Panc1 (cell line): ENCODE results near the gene MBOAT1. TPM values are rescaled to one million over a fixed set of nuclear protein-coding genes. Genes with fewer than 3 reads are reported as not detected.

Experiments used
- ATAC-seq: fragments of 200-7000 bp; cut with Tn5 transposase; 2 replicates; pipeline ENCODE4 v1.9.1; 2020; ENCODE audit warnings: mild to moderate bottlenecking, moderate library complexity
- BruUV-seq: library from RNA; stranded (reverse); fragments of 400-500 nt; replicated peaks from 2 replicates; lab custom pipeline; 2021; lab: Mats Ljungman, UMichigan
- CTCF ChIA-PET: fragments of 300-600 bp; sonication (Branson Sonifier 250); formaldehyde crosslinking; loops from one replicate; lab custom pipeline; 2022; ENCODE audit warnings: antibody characterized with exemption; lab: Charles Lee
- POLR2A ChIA-PET: fragments of 300-600 bp; sonication (Branson Sonifier 250); formaldehyde crosslinking; loops from one replicate; lab custom pipeline; 2022; ENCODE audit warnings: antibody characterized with exemption; lab: Charles Lee
- DNase-seq: peaks from one replicate; pipeline ENCODE4 v3.0.0-alpha.2; 2010; ENCODE audit warnings: low read depth, low spot score
- H3K27ac ChIP-seq: 2 replicates; pipeline ENCODE4 v1.5.1; 2011; ENCODE audit warnings: mild to moderate bottlenecking, low read length, inconsistent platforms
- H3K27me3 ChIP-seq: fragments of 200-500 bp; sonication (Bioruptor generic); 2 replicates; pipeline ENCODE4 v1.6.0; 2014; ENCODE audit warnings: low read length, inconsistent platforms; ENCODE audit not compliant: control insufficient read depth, insufficient read depth
- H3K36me3 ChIP-seq: fragments of 200-500 bp; sonication (Bioruptor generic); 2 replicates; pipeline ENCODE4 v1.5.1; 2014; ENCODE audit warnings: inconsistent platforms, mild to moderate bottlenecking, low read length, moderate library complexity; ENCODE audit not compliant: control insufficient read depth, insufficient read depth
- H3K4me1 ChIP-seq: 2 replicates; pipeline ENCODE4 v1.5.1; 2011; ENCODE audit warnings: inconsistent platforms, mild to moderate bottlenecking, low read length, moderate library complexity; ENCODE audit not compliant: control insufficient read depth, insufficient read depth
- H3K4me3 ChIP-seq, 2 experiments: 2 replicates each; pipeline ENCODE4 v1.5.1; 2011 to 2012; ENCODE audit warnings: low read depth in 2 of 2, low read length in 2 of 2, mild to moderate bottlenecking in 2 of 2, inconsistent platforms in 1 of 2, moderate library complexity in 1 of 2
- H3K9me3 ChIP-seq: fragments of 200-500 bp; sonication (Bioruptor generic); 2 replicates; pipeline ENCODE4 v1.5.1; 2014; ENCODE audit warnings: low read depth, mild to moderate bottlenecking, inconsistent platforms, low read length, moderate library complexity; ENCODE audit not compliant: control insufficient read depth, insufficient read depth
- CTCF ChIP-seq: fragments of 450-650 bp; IDR thresholded peaks from 2 replicates; pipeline ENCODE4 v1.5.1; 2017; ENCODE audit warnings: mild to moderate bottlenecking
- POLR2AphosphoS5 ChIP-seq: IDR thresholded peaks from 2 replicates; pipeline ENCODE4 v1.6.1; 2012; ENCODE audit warnings: mild to moderate bottlenecking, low read depth, low read length, moderate library complexity
- REST ChIP-seq, 2 experiments: IDR thresholded peaks; 2 replicates each; pipeline ENCODE4 v1.6.1; 2011 to 2012; ENCODE audit warnings: low read depth in 2 of 2, control low read depth in 1 of 2, low read length in 1 of 2, mild to moderate bottlenecking in 1 of 2, moderate library complexity in 1 of 2; ENCODE audit not compliant: insufficient read depth in 1 of 2
- SIN3A ChIP-seq: IDR thresholded peaks from 2 replicates; pipeline ENCODE4 v1.6.1; 2012; ENCODE audit warnings: low read depth, mild to moderate bottlenecking, low read length, moderate library complexity, borderline replicate concordance; ENCODE audit not compliant: insufficient read depth
- TCF7L2 ChIP-seq: IDR thresholded peaks from 2 replicates; pipeline ENCODE4 v1.6.1; 2011; ENCODE audit warnings: mild to moderate bottlenecking, low read depth, low read length, inconsistent platforms
- in situ Hi-C: cut with HindIII; loops from 2 replicates; pipeline ENCODE4 v1.10.0; 2016; ENCODE audit warnings: low sequenced_read_pairs, low pct_unique_long_range_greater_than_20kb
- intact Hi-C: fragments of 100-400 bp; cut with micrococcal nuclease; formaldehyde crosslinking; loops from one replicate; pipeline ENCODE4 v1.10.0; 2022; ENCODE audit not compliant: unreplicated experiment
- total RNA-seq: library from RNA; stranded (reverse); gene quantifications from one replicate; pipeline ENCODE4 v1.2.1, GENCODE V29; 2021; ENCODE audit not compliant: unreplicated experiment

MBOAT1 gene
- total RNA-seq, 1 experiment from 2014 or later = 15.1 TPM

- H3K4me1 ChIP-seq = no peaks in the 10 kb centered on the region
- H3K9me3 ChIP-seq = no peaks in the 10 kb centered on the region
- ChIA-PET POLR2A (no interaction called here), CTCF (interaction anchor here (0.7 kb wide), 1 partner anchor 121 kb away, joined by 3 read pairs; no protein-coding TSS in a partner anchor)
- H3K36me3 ChIP-seq = no peaks in the 10 kb centered on the region
- in situ Hi-C loops (no loop called here), intact Hi-C loops (no loop called here)
- no peaks in the 10 kb centered on the region for H3K27me3 ChIP-seq
- DNase-seq (no peak), ATAC-seq (no peak)
- H3K27ac ChIP-seq = no peak overlapping the region
- no peak for TF ChIP-seq TCF7L2
- TF ChIP-seq SIN3A = no peak
- TF ChIP-seq CTCF = no peak
- no peak overlapping the region for H3K4me3 ChIP-seq
- BruUV-seq = no TSS peak
Observed at GRCh38 chr6:20116792-20117191, 95.5 kb downstream of the MBOAT1 start.

- no peak for ATAC-seq
- ChIA-PET POLR2A (no interaction called here), CTCF (no interaction called here)
- no peaks in the 10 kb centered on the region for H3K4me1 ChIP-seq
- H3K27me3 ChIP-seq = no peaks in the 10 kb centered on the region
- H3K4me3 ChIP-seq = no peak overlapping the region
- in situ Hi-C loops = no loop called here
- H3K36me3 ChIP-seq = no peaks in the 10 kb centered on the region
- TF ChIP-seq TCF7L2 (no peak), SIN3A (no peak), REST (IDR thresholded peaks at IDR 0.05; ENCODE audit: insufficient read depth in 1 of 2, low read depth in 2 of 2, low read length in 1 of 2) (no peak), POLR2AphosphoS5 (no peak), CTCF (no peak)
- H3K9me3 ChIP-seq = no peaks in the 10 kb centered on the region
- no peak for DNase-seq
- BruUV-seq = no TSS peak
- H3K27ac ChIP-seq = no peak overlapping the region
- intact Hi-C loops = no loop called here
Observed at GRCh38 chr6:20115246-20115980, 96.9 kb downstream of the MBOAT1 start.
